Measurements from ENCODE around the gene CSF1R.

CSF1R gene

DNA sequence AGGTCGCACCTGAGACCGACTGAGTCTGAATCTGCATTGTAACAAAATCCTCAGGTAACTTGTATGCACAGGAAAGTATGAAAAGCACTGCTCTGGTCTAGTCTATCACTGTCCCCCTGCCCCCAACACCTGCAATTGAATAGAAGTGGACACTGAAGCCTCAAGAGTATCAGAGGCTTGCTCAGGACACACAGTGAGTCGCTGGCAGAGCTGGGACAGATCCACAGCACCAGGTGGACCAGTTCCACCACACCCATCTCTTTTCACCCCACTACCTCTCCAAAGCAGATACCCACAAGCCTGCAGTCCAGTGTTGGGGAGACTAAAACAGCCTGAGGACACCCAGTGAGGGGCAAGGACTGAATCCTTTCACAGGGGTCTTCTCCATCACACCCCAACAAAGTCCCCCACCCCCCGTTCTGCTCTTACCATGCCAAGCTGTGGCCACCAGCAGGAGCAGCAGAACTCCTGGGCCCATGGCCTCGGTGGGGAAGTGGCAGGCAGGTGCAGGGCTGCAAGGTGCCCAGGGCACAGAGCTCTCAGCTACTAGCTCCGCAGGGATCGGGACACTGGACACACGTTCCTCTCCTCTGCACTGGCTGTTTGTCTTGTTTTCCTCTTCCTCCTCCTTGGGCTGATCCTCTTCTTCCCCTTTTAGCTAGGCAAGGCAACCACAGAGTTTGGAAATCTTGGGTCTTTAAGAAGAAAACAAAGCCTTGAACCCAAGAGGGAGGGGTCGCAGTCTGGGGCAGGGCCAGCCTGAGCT is at the start of gene CSF1R:
Gene CSF1R (minus strand): TSS at position 605 of the 766 bp plus-strand sequence. CDS start 127 bp downstream, at position 478.
- ChIA-PET POLR2A (interaction anchor here (0.6 kb wide), 1 partner anchor 763 kb away, joined by 3 read pairs; no protein-coding TSS in a partner anchor), CTCF (interaction anchor here (0.6 kb wide), 2 partner anchors 458 to 619 kb away, joined by 3 to 9 read pairs; no protein-coding TSS in a partner anchor)
- no peaks in the 10 kb centered on the region for H3K9me3 ChIP-seq (ENCODE audit: control insufficient read depth, insufficient read depth, low read depth, low read length)
- H3K36me3 ChIP-seq (ENCODE audit: control insufficient read depth in 2 of 2, insufficient read depth in 1 of 2, low read length in 2 of 2): no peaks in the 10 kb centered on the region
- no peaks in the 10 kb centered on the region for H3K4me1 ChIP-seq (ENCODE audit: control insufficient read depth, insufficient read depth, low read length)
- no peak within 1 kb of the TSS for H3K27ac ChIP-seq (ENCODE audit: extremely low read depth, low read depth, low read length)
- no peak within 1 kb of the TSS for H3K4me3 ChIP-seq (ENCODE audit: low read depth, low read length)
- TF ChIP-seq ZIC2 (tag by site-specific recombination; IDR thresholded peaks at IDR 0.05): no peak
- no peak for TF ChIP-seq ZNF48 (tag by site-specific recombination; IDR thresholded peaks at IDR 0.05)
- TF ChIP-seq ZNF704 (tag by site-specific recombination; IDR thresholded peaks at IDR 0.05): no peak
- no peak for TF ChIP-seq MEIS1 (CRISPR knock-in tag; IDR thresholded peaks at IDR 0.05; ENCODE audit: borderline replicate concordance)
- TF ChIP-seq, protein P1, sequence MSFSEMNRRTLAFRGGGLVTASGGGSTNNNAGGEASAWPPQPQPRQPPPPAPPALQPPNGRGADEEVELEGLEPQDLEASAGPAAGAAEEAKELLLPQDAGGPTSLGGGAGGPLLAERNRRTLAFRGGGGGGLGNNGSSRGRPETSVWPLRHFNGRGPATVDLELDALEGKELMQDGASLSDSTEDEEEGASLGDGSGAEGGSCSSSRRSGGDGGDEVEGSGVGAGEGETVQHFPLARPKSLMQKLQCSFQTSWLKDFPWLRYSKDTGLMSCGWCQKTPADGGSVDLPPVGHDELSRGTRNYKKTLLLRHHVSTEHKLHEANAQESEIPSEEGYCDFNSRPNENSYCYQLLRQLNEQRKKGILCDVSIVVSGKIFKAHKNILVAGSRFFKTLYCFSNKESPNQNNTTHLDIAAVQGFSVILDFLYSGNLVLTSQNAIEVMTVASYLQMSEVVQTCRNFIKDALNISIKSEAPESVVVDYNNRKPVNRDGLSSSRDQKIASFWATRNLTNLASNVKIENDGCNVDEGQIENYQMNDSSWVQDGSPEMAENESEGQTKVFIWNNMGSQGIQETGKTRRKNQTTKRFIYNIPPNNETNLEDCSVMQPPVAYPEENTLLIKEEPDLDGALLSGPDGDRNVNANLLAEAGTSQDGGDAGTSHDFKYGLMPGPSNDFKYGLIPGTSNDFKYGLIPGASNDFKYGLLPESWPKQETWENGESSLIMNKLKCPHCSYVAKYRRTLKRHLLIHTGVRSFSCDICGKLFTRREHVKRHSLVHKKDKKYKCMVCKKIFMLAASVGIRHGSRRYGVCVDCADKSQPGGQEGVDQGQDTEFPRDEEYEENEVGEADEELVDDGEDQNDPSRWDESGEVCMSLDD (tag by site-specific recombination; IDR thresholded peaks at IDR 0.05): no peak
- TF ChIP-seq KLF1 (tag by site-specific recombination; IDR thresholded peaks at IDR 0.05): no peak
- TF ChIP-seq ZNF514 (tag by site-specific recombination; IDR thresholded peaks at IDR 0.05): no peak
- TF ChIP-seq, protein P2, sequence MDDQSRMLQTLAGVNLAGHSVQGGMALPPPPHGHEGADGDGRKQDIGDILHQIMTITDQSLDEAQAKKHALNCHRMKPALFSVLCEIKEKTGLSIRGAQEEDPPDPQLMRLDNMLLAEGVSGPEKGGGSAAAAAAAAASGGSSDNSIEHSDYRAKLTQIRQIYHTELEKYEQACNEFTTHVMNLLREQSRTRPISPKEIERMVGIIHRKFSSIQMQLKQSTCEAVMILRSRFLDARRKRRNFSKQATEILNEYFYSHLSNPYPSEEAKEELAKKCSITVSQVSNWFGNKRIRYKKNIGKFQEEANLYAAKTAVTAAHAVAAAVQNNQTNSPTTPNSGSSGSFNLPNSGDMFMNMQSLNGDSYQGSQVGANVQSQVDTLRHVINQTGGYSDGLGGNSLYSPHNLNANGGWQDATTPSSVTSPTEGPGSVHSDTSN (CRISPR knock-in tag; IDR thresholded peaks at IDR 0.05): no peak
- TF ChIP-seq ZSCAN16 (tag by site-specific recombination; IDR thresholded peaks at IDR 0.05): no peak

- Histone ChIP-seq H3K9me3 (ENCODE audit: control insufficient read depth, insufficient read depth, low read depth, low read length) (no peaks in the 10 kb centered on the region), H3K27ac (ENCODE audit: extremely low read depth, low read depth, low read length) (no peak overlapping the region), H3K4me1 (ENCODE audit: control insufficient read depth, insufficient read depth, low read length) (no peaks in the 10 kb centered on the region), H3K4me3 (ENCODE audit: low read depth, low read length) (no peak overlapping the region), H3K36me3 (ENCODE audit: control insufficient read depth in 2 of 2, insufficient read depth in 1 of 2, low read length in 2 of 2) (no peaks in the 10 kb centered on the region)
- no peak for TF ChIP-seq ZNF670 (tag by site-specific recombination; IDR thresholded peaks at IDR 0.05; ENCODE audit: low read depth)
- no peak for TF ChIP-seq ZNF362 (tag by site-specific recombination; IDR thresholded peaks at IDR 0.05)
- no peak for TF ChIP-seq SALL2 (tag by site-specific recombination; IDR thresholded peaks at IDR 0.05; ENCODE audit: borderline replicate concordance)
- TF ChIP-seq PRDM1 (tag by site-specific recombination; IDR thresholded peaks at IDR 0.05): no peak
- TF ChIP-seq ZNF521 (tag by site-specific recombination; IDR thresholded peaks at IDR 0.05): no peak
- TF ChIP-seq ZNF416 (tag by site-specific recombination; IDR thresholded peaks at IDR 0.05): no peak
- TF ChIP-seq ZNF785 (tag by site-specific recombination; IDR thresholded peaks at IDR 0.05): no peak
- no peak for TF ChIP-seq ZNF202 (tag by site-specific recombination; IDR thresholded peaks at IDR 0.05; ENCODE audit: borderline replicate concordance)
- TF ChIP-seq REPIN1 (tag by site-specific recombination; IDR thresholded peaks at IDR 0.05; ENCODE audit: low read depth): no peak
- no peak for TF ChIP-seq SETDB1 (IDR thresholded peaks at IDR 0.05; ENCODE audit: insufficient read length, low read length)
- no peak for TF ChIP-seq ZNF561 (tag by site-specific recombination; IDR thresholded peaks at IDR 0.05; ENCODE audit: borderline replicate concordance)
- no peak for TF ChIP-seq ZNF174 (tag by site-specific recombination; IDR thresholded peaks at IDR 0.05)
- TF ChIP-seq YY1 (tag by site-specific recombination; IDR thresholded peaks at IDR 0.05): no peak
- ChIA-PET POLR2A (no interaction called here), CTCF (interaction anchor here (0.6 to 1.9 kb wide), 4 partner anchors 8 to 214 kb away, joined by 3 to 6 read pairs (median 5); no protein-coding TSS in a partner anchor)
Observed at GRCh38 chr5:150135557-150136304, 49.4 kb upstream of the CSF1R start.

Measured in HEK293 (cell line).